GM12878 (cell line): ENCODE data around the gene RIPOR1.

Experiments used
- CTCF ChIP-seq, 3 experiments: IDR thresholded peaks in 2 of 3; conservative IDR thresholded peaks in 1 of 3; 2 replicates each; pipeline ENCODE4 v1.5.1; 2011; ENCODE audit warnings: low read depth in 3 of 3, low read length in 3 of 3, mild to moderate bottlenecking in 3 of 3, control low read depth in 2 of 3, moderate library complexity in 2 of 3, inconsistent platforms in 1 of 3, mixed read lengths in 1 of 3; ENCODE audit not compliant: control insufficient read depth in 2 of 3, insufficient read depth in 1 of 3; ENCODE audit errors: extremely low read depth in 1 of 3
- MEF2B ChIP-seq: fragments of 450-650 bp; IDR thresholded peaks from 2 replicates; pipeline ENCODE4 v1.6.1; 2018; ENCODE audit warnings: mild to moderate bottlenecking, moderate library complexity; ENCODE audit not compliant: partially characterized antibody, poor library complexity, severe bottlenecking

DNA sequence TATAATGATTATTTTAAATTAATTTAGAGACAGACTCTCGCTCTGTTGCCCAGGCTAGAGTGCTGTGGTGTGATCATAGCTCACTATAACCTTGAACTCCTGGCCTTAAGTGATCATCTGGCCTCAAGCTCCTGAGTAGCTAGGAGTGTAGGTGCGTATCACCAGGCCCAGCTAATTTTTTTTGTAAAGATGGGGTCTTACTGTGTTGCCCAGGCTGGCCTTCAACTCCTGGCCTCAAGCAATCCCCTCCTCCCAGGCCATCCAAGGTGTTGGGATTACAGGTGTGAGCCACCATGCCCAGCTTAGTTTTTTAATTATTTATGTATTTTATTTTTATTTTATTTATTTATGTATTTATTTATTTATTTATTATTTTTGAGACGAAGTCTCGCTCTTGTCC is 51.6 kb downstream of the RIPOR1 start:
- no peak for TF ChIP-seq MEF2B
- TF ChIP-seq CTCF (IDR thresholded peaks at IDR 0.05 in 2 of 3, conservative IDR thresholded peaks at IDR 0.05 in 1 of 3; ENCODE audit: control insufficient read depth in 2 of 3, extremely low read depth in 1 of 3, insufficient read depth in 1 of 3, low read depth in 3 of 3, low read length in 3 of 3), result no peak
